Tibial artery (tissue), 4 donors: ENCODE data around the gene MYZAP.
A peak's percentile ranks its signal among the peaks of the same experiment; 100 is the strongest.

Source experiments
- DNase-seq, 2 donors: peaks; one replicate each; pipeline ENCODE4 v3.0.0-alpha.2; 2019
- H3K27ac ChIP-seq, 2 donors: fragments of 200-600 bp; sonication (generic) in 1 of 2; 1 replicate in 1 of 2; 2 replicates in 1 of 2; pipeline ENCODE4 v1.5.1; 2018 to 2019; ENCODE audit warnings: mild to moderate bottlenecking in 1 of 2
- H3K27me3 ChIP-seq, 2 donors: fragments of 200-600 bp; sonication (generic) in 1 of 2; one replicate each; pipeline versions ENCODE4 v1.5.1 to v1.6.0; 2016 to 2019
- H3K36me3 ChIP-seq, 3 donors: fragments of 200-600 bp; sonication (generic) in 2 of 3; one replicate each; pipeline ENCODE4 v1.5.1; 2016 to 2019; ENCODE audit warnings: mild to moderate bottlenecking in 2 of 3
- H3K4me1 ChIP-seq, 4 donors: fragments of 200-600 bp; sonication (generic) in 2 of 4; 1 replicate in 3 of 4; 2 replicates in 1 of 4; pipeline ENCODE4 v1.5.1; 2016 to 2019
- H3K4me3 ChIP-seq, 2 donors: fragments of 200-600 bp; sonication (generic) in 1 of 2; 1 replicate in 1 of 2; 2 replicates in 1 of 2; pipeline ENCODE4 v1.5.1; 2018 to 2019; ENCODE audit warnings: mild to moderate bottlenecking in 2 of 2
- H3K9me3 ChIP-seq, 3 donors: fragments of 200-600 bp; sonication (generic) in 1 of 3; one replicate each; pipeline ENCODE4 v1.5.1; 2016 to 2019
- CTCF ChIP-seq, 2 experiments: fragments of 200-600 bp in 1 of 2; fragments of 450-650 bp in 1 of 2; IDR thresholded peaks; one replicate each; pipeline ENCODE4 v1.5.1; 2017 to 2019; ENCODE audit warnings: antibody characterized with exemption in 2 of 2, mild to moderate bottlenecking in 1 of 2, moderate library complexity in 1 of 2
- intact Hi-C: fragments of 100-400 bp; cut with DNase I; formaldehyde crosslinking; loops from one replicate; pipeline ENCODE4 v1.15.0; 2023; ENCODE audit warnings: low total_unique reads

Gene MYZAP

GRCh38 chr15:57677204-57677603 is 85.5 kb downstream of the MYZAP start:
- Histone ChIP-seq H3K27ac (no peak overlapping the region), H3K36me3 (no peaks in the 10 kb centered on the region), H3K9me3 (no peaks in the 10 kb centered on the region), H3K4me1 (peaks cover 0 to 28% (median 7%) of the 10 kb centered on the region in 4 donors), H3K27me3 (no peaks in the 10 kb centered on the region), H3K4me3 (no peak overlapping the region)
- no peak for DNase-seq
- intact Hi-C loops, result loop anchor here (5.0 kb wide), 1 partner anchor 40 kb away; no protein-coding TSS in a partner anchor
- no peak for TF ChIP-seq CTCF (IDR thresholded peaks at IDR 0.05)

GRCh38 chr15:57680021-57680420 is 88.3 kb downstream of the MYZAP start:
- intact Hi-C loops, result no loop called here
- peak overlapping the region in 1 of 2 donors; percentile 0 for H3K4me3 ChIP-seq
- no peak for DNase-seq
- no peak for TF ChIP-seq CTCF (IDR thresholded peaks at IDR 0.05)
- H3K4me1 ChIP-seq, result peaks cover 0 to 35% (median 7%) of the 10 kb centered on the region in 4 donors
- H3K27me3 ChIP-seq, result no peaks in the 10 kb centered on the region
- H3K9me3 ChIP-seq, result no peaks in the 10 kb centered on the region
- H3K27ac ChIP-seq, result peak overlapping the region; percentile 17 to 44
- H3K36me3 ChIP-seq, result no peaks in the 10 kb centered on the region

GRCh38 chr15:57681011-57681410 is 89.3 kb downstream of the MYZAP start:
- H3K4me1 ChIP-seq, result peaks cover 0 to 40% (median 7%) of the 10 kb centered on the region in 4 donors
- no peak for DNase-seq
- TF ChIP-seq CTCF (IDR thresholded peaks at IDR 0.05), result no peak
- no peaks in the 10 kb centered on the region for H3K9me3 ChIP-seq
- no peaks in the 10 kb centered on the region for H3K27me3 ChIP-seq
- peak overlapping the region; percentile 17 to 44 for H3K27ac ChIP-seq
- intact Hi-C loops, result no loop called here
- no peak overlapping the region for H3K4me3 ChIP-seq
- H3K36me3 ChIP-seq, result no peaks in the 10 kb centered on the region

GRCh38 chr15:57683481-57683880 is 91.8 kb downstream of the MYZAP start:
- H3K9me3 ChIP-seq, result no peaks in the 10 kb centered on the region
- H3K27me3 ChIP-seq, result no peaks in the 10 kb centered on the region
- H3K27ac ChIP-seq, result no peak overlapping the region
- TF ChIP-seq CTCF (IDR thresholded peaks at IDR 0.05), result no peak
- no peak for DNase-seq
- H3K36me3 ChIP-seq, result no peaks in the 10 kb centered on the region
- intact Hi-C loops, result no loop called here
- H3K4me1 ChIP-seq, result peaks cover 0 to 41% (median 6%) of the 10 kb centered on the region in 4 donors
- no peak overlapping the region for H3K4me3 ChIP-seq

- intact Hi-C loops, result no loop called here
- TF ChIP-seq CTCF (IDR thresholded peaks at IDR 0.05), result no peak
- no peak for DNase-seq
- Histone ChIP-seq H3K4me3 (no peak overlapping the region), H3K27me3 (no peaks in the 10 kb centered on the region), H3K36me3 (no peaks in the 10 kb centered on the region), H3K27ac (peak overlapping the region; percentile 5 to 28), H3K9me3 (no peaks in the 10 kb centered on the region), H3K4me1 (peaks cover 0 to 39% (median 6%) of the 10 kb centered on the region in 4 donors)
Measured at GRCh38 chr15:57684491-57685151, 92.9 kb downstream of the MYZAP start.
